Loucy (cell line): ENCODE results near the gene RYR2.

Source experiments
- H2AFZ ChIP-seq: fragments of 200-600 bp; sonication (generic); 2 replicates; pipeline ENCODE4 v1.6.0; 2016; ENCODE audit warnings: antibody characterized with exemption, mild to moderate bottlenecking, low read length, moderate library complexity
- H3F3A ChIP-seq: fragments of 200-600 bp; 2 replicates; pipeline ENCODE4 v1.6.0; 2016; ENCODE audit warnings: antibody characterized with exemption, low read depth, mild to moderate bottlenecking
- H3K27me3 ChIP-seq: fragments of 200-600 bp; sonication (generic); 2 replicates; pipeline ENCODE4 v1.6.1; 2014; ENCODE audit warnings: low read length, mild to moderate bottlenecking; ENCODE audit not compliant: insufficient read depth, poor library complexity, severe bottlenecking
- H3K36me3 ChIP-seq: fragments of 200-600 bp; sonication (generic); 2 replicates; pipeline ENCODE4 v1.6.1; 2016; ENCODE audit warnings: low read length; ENCODE audit not compliant: insufficient read depth
- H3K4me1 ChIP-seq: fragments of 200-600 bp; sonication (generic); 2 replicates; pipeline ENCODE4 v1.5.1; 2014; ENCODE audit warnings: low read length, mild to moderate bottlenecking; ENCODE audit not compliant: insufficient read depth, poor library complexity, severe bottlenecking
- H3K4me2 ChIP-seq: fragments of 200-600 bp; sonication (generic); 2 replicates; pipeline ENCODE4 v1.6.0; 2014; ENCODE audit warnings: antibody characterized with exemption, low read length, low read depth, mild to moderate bottlenecking; ENCODE audit not compliant: poor library complexity, severe bottlenecking
- H3K4me3 ChIP-seq: fragments of 200-600 bp; sonication (generic); 2 replicates; pipeline ENCODE4 v1.5.1; 2014; ENCODE audit warnings: low read length, mild to moderate bottlenecking, mixed read lengths; ENCODE audit not compliant: poor library complexity, severe bottlenecking
- H3K79me2 ChIP-seq: fragments of 200-600 bp; sonication (generic); 2 replicates; pipeline ENCODE4 v1.6.1; 2014; ENCODE audit warnings: low read length; ENCODE audit not compliant: insufficient read depth
- H3K9ac ChIP-seq: fragments of 200-600 bp; sonication (generic); 2 replicates; pipeline ENCODE4 v1.6.0; 2014; ENCODE audit warnings: mild to moderate bottlenecking, low read depth, low read length, moderate library complexity; ENCODE audit not compliant: poor library complexity, severe bottlenecking
- H3K9me2 ChIP-seq: fragments of 200-600 bp; sonication (generic); replicated peaks from 2 replicates; pipeline ENCODE4 v1.6.1; 2016; ENCODE audit warnings: low read depth, low read length, mixed read lengths
- H3K9me3 ChIP-seq: fragments of 200-600 bp; sonication (generic); 2 replicates; pipeline ENCODE4 v1.6.1; 2014; ENCODE audit warnings: mild to moderate bottlenecking, antibody characterized with exemption, low read length, low read depth; ENCODE audit not compliant: insufficient read depth
- H4K20me1 ChIP-seq: fragments of 200-600 bp; sonication (generic); 2 replicates; pipeline ENCODE4 v1.6.0; 2014; ENCODE audit warnings: antibody characterized with exemption, low read length, mild to moderate bottlenecking; ENCODE audit not compliant: insufficient read depth, poor library complexity, severe bottlenecking
- EZH2phosphoT487 ChIP-seq: fragments of 200-600 bp; IDR thresholded peaks from 2 replicates; pipeline ENCODE4 v1.6.1; 2018; ENCODE audit warnings: antibody characterized with exemption, mild to moderate bottlenecking, moderate library complexity, borderline replicate concordance
- TF ChIP-seq, protein P1 (sequence below): fragments of 200-600 bp; sonication (generic); conservative IDR thresholded peaks from 2 replicates; pipeline ENCODE4 v1.5.1; 2014; ENCODE audit warnings: mild to moderate bottlenecking, antibody characterized with exemption, low read length

RYR2 gene

DNA sequence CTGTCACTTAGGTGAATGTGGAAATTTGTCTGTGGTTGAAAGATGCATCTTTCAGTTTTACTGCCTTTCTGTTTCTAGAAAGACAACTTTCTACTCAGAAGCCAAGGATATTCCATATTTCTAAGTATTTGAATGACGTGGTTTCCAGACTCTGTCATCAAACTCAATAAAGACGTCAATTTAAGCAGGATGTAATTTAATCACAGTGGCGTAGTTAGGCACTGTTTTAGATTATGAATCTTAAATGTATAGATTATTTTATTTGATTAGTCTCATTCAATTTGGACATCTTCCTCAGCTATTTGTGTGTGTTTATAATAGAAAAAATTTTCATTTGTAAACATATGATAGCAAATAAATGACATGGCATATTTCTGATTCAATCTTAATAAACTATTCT is 298.9 kb downstream of the RYR2 start:
- no peak overlapping the region for H2AFZ ChIP-seq
- no peaks in the 10 kb centered on the region for H4K20me1 ChIP-seq
- H3K9ac ChIP-seq, result no peak overlapping the region
- H3K36me3 ChIP-seq, result no peaks in the 10 kb centered on the region
- no peak for TF ChIP-seq EZH2phosphoT487
- TF ChIP-seq, protein P1, sequence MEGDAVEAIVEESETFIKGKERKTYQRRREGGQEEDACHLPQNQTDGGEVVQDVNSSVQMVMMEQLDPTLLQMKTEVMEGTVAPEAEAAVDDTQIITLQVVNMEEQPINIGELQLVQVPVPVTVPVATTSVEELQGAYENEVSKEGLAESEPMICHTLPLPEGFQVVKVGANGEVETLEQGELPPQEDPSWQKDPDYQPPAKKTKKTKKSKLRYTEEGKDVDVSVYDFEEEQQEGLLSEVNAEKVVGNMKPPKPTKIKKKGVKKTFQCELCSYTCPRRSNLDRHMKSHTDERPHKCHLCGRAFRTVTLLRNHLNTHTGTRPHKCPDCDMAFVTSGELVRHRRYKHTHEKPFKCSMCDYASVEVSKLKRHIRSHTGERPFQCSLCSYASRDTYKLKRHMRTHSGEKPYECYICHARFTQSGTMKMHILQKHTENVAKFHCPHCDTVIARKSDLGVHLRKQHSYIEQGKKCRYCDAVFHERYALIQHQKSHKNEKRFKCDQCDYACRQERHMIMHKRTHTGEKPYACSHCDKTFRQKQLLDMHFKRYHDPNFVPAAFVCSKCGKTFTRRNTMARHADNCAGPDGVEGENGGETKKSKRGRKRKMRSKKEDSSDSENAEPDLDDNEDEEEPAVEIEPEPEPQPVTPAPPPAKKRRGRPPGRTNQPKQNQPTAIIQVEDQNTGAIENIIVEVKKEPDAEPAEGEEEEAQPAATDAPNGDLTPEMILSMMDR, result no peak
- no peaks in the 10 kb centered on the region for H3F3A ChIP-seq
- H3K4me1 ChIP-seq, result no peaks in the 10 kb centered on the region
- H3K9me2 ChIP-seq, result no peaks in the 10 kb centered on the region
- H3K79me2 ChIP-seq, result no peaks in the 10 kb centered on the region
- H3K9me3 ChIP-seq, result no peaks in the 10 kb centered on the region
- no peak overlapping the region for H3K4me2 ChIP-seq
- H3K27me3 ChIP-seq, result no peaks in the 10 kb centered on the region
- no peak overlapping the region for H3K4me3 ChIP-seq

DNA sequence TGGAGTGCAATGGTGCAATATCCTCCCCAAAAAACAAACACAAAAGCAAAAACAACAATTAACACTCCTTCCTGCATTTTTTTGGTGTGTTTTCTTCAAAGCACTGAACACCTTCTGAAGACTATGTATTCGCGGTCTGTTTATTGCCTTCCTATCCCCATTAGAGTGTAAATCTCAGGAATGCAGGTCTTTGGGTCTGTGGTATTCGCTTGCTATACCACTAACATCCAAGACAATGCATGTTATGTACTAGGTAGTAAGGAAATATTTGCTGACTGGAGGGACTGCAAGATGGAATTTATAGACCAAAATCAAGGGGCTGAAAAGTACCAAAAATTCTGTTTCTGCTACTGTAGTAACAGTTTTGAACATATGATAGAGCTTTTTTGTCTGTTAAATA is 299.4 kb downstream of the RYR2 start:
- H3K4me2 ChIP-seq, result no peak overlapping the region
- no peaks in the 10 kb centered on the region for H4K20me1 ChIP-seq
- no peaks in the 10 kb centered on the region for H3K27me3 ChIP-seq
- no peaks in the 10 kb centered on the region for H3K9me2 ChIP-seq
- H3K79me2 ChIP-seq, result no peaks in the 10 kb centered on the region
- H2AFZ ChIP-seq, result no peak overlapping the region
- H3K4me3 ChIP-seq, result no peak overlapping the region
- no peaks in the 10 kb centered on the region for H3F3A ChIP-seq
- no peak overlapping the region for H3K9ac ChIP-seq
- H3K36me3 ChIP-seq, result no peaks in the 10 kb centered on the region
- no peaks in the 10 kb centered on the region for H3K4me1 ChIP-seq
- H3K9me3 ChIP-seq, result no peaks in the 10 kb centered on the region
- no peak for TF ChIP-seq EZH2phosphoT487
- TF ChIP-seq, protein P1, result no peak

DNA sequence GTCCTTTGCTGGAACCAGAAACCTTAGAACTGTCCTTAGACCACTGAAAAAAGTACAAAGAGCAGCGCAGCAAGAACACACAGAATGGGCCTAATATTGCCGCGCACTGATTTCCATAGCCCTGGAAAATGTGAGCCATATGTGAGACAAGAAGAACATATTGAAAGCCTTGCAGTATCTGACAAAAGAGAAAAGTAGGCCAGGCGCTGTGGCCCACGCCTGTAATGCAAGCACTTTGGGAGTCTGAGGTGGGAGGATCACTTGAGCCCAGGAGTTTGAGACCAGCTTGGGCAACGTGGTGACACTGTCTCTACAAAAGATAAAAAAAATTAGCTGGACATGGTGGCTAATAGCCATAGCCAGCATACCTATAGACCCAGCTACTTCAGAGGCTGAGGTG is 300.7 kb downstream of the RYR2 start:
- Histone ChIP-seq H2AFZ (no peak overlapping the region), H3K36me3 (no peaks in the 10 kb centered on the region), H3K79me2 (no peaks in the 10 kb centered on the region), H4K20me1 (no peaks in the 10 kb centered on the region), H3K9me3 (no peaks in the 10 kb centered on the region), H3F3A (no peaks in the 10 kb centered on the region), H3K27me3 (no peaks in the 10 kb centered on the region), H3K4me3 (no peak overlapping the region), H3K9ac (no peak overlapping the region), H3K4me1 (no peaks in the 10 kb centered on the region), H3K4me2 (no peak overlapping the region), H3K9me2 (no peaks in the 10 kb centered on the region)
- TF ChIP-seq EZH2phosphoT487, result no peak
- TF ChIP-seq, protein P1, result no peak
